Measurements from ENCODE around the gene PDPN.
"Not testable (repeated sequence)": the region's sequence is repeated elsewhere in the genome, so short reads cannot be mapped to it uniquely, and the experiment has no call there.

Gene PDPN

DNA sequence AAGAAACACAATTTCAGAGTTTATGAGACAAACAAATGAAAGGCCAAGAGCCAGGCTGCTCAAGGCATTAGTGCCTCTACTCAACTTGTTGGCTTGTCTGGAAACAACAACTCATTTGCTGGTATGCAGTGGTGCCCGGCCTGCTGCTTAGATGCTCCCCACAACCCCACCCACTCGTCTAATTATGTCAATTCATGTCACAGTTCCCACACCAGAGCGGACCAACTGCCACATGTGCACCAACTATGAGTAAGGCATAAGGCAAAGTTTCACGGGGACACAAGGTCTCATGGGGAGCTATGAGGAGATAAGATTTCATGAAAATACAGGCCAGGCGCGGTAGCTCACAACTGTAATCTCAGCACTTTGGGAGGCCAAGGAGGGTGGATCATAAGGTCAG lies 35.4 kb upstream of the PDPN start:
- H3K27ac ChIP-seq (ENCODE audit: low read depth, low read length) = no peak overlapping the region

DNA sequence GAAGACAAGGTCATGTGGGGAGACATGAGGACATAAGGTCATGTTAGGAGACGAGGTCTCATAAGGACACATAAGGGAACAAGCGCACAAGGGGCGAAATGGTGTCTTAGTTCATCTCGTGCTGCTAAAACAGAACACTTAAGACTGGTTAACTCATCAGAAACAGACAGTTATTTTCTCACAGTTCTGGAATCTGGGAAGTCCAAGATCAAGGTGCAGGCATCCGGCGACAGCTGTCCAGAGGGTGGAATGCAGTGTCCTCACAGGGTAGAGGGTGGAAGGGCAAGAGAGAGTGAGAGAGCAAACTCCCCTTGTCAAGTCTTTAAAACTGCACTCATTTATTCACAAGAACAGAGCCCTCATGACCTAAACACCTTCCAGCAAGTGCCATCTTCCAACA lies 34.6 kb upstream of the PDPN start:
- H3K9me3 ChIP-seq (ENCODE audit: control insufficient read depth in 5 of 5, low read length in 5 of 5) = no peaks in the 10 kb centered on the region
- H3K4me3 ChIP-seq (ENCODE audit: low read depth in 1 of 5, low read length in 5 of 5) = no peak overlapping the region
- H3K36me3 ChIP-seq (ENCODE audit: control insufficient read depth in 5 of 5, insufficient read depth in 5 of 5, low read length in 5 of 5) = no peaks in the 10 kb centered on the region
- no peak overlapping the region for H3K27ac ChIP-seq (ENCODE audit: low read depth, low read length)
- H3K9ac ChIP-seq (ENCODE audit: low read length in 5 of 5) = no peak overlapping the region
- H3K4me1 ChIP-seq (ENCODE audit: control insufficient read depth in 5 of 5, insufficient read depth in 5 of 5, low read length in 5 of 5) = peaks cover 0 to 2% (median 2%) of the 10 kb centered on the region in 5 donors
- H3K27me3 ChIP-seq (ENCODE audit: control insufficient read depth in 5 of 5, insufficient read depth in 4 of 5, low read length in 5 of 5) = peaks cover 4 to 8% (median 7%) of the 10 kb centered on the region in 5 donors

More for the DNA sequence above, 35.4 kb upstream of the PDPN start:
- Histone ChIP-seq H3K4me1 (ENCODE audit: control insufficient read depth in 5 of 5, insufficient read depth in 5 of 5, low read length in 5 of 5) (peaks cover 0 to 9% (median 2%) of the 10 kb centered on the region in 5 donors), H3K4me3 (ENCODE audit: low read depth in 1 of 5, low read length in 5 of 5) (no peak overlapping the region), H3K27me3 (ENCODE audit: control insufficient read depth in 5 of 5, insufficient read depth in 4 of 5, low read length in 5 of 5) (peaks cover 4 to 8% (median 7%) of the 10 kb centered on the region in 5 donors), H3K9ac (ENCODE audit: low read length in 5 of 5) (no peak overlapping the region), H3K9me3 (ENCODE audit: control insufficient read depth in 5 of 5, low read length in 5 of 5) (no peaks in the 10 kb centered on the region), H3K36me3 (ENCODE audit: control insufficient read depth in 5 of 5, insufficient read depth in 5 of 5, low read length in 5 of 5) (no peaks in the 10 kb centered on the region)

DNA sequence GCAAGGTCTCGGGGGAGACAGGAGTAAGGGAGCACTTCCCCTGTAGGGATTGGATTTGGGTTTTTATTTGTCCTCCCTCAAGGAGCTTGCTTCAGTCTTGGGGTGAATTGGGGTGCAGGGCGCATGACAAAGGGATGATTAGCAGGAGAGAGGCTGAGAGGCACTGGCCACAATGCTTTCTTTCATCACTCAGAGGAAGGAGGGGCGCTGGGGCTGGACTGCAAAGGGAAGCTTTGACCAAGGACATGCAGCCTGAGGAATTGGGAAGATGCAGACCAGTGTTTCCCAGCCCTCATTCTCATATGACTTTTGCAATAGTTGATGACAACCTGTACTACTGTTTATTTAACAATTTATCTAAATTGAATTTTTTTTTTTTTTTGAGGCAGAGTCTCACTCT lies 34.1 kb upstream of the PDPN start:
- H3K9ac ChIP-seq (ENCODE audit: low read length in 5 of 5) = no peak overlapping the region
- peaks cover 0 to 2% (median 0%) of the 10 kb centered on the region in 5 donors for H3K4me1 ChIP-seq (ENCODE audit: control insufficient read depth in 5 of 5, insufficient read depth in 5 of 5, low read length in 5 of 5)
- H3K36me3 ChIP-seq (ENCODE audit: control insufficient read depth in 5 of 5, insufficient read depth in 5 of 5, low read length in 5 of 5) = no peaks in the 10 kb centered on the region
- H3K4me3 ChIP-seq (ENCODE audit: low read depth in 1 of 5, low read length in 5 of 5) = no peak overlapping the region
- no peaks in the 10 kb centered on the region for H3K9me3 ChIP-seq (ENCODE audit: control insufficient read depth in 5 of 5, low read length in 5 of 5)
- H3K27me3 ChIP-seq (ENCODE audit: control insufficient read depth in 5 of 5, insufficient read depth in 4 of 5, low read length in 5 of 5) = peaks cover 4 to 8% (median 7%) of the 10 kb centered on the region in 5 donors
- H3K27ac ChIP-seq (ENCODE audit: low read depth, low read length) = no peak overlapping the region

DNA sequence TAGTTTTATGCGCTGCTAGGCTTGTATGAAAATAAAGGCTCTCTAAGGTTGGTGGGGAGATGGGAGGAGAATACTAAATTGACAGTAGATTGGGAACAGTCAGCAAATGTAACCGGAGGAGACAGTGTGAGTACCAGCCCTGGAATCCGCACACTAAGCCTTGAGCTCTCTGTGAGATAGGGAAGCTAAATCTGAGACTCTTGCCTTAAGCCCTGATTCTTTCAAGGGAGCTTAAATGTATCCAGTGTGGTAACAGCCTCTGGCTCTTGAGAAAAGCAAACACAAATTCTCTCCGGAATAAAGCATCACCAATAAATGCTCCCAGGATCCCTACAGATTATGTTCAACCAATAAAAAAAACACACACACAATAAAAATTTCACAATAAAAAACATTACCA lies 33.0 kb upstream of the PDPN start:
- Histone ChIP-seq H3K9ac (ENCODE audit: low read length in 5 of 5) (no peak overlapping the region), H3K27ac (ENCODE audit: low read depth, low read length) (no peak overlapping the region), H3K4me1 (ENCODE audit: control insufficient read depth in 5 of 5, insufficient read depth in 5 of 5, low read length in 5 of 5) (peaks cover 0 to 2% (median 0%) of the 10 kb centered on the region in 5 donors), H3K36me3 (ENCODE audit: control insufficient read depth in 5 of 5, insufficient read depth in 5 of 5, low read length in 5 of 5) (no peaks in the 10 kb centered on the region), H3K4me3 (ENCODE audit: low read depth in 1 of 5, low read length in 5 of 5) (no peak overlapping the region), H3K27me3 (ENCODE audit: control insufficient read depth in 5 of 5, insufficient read depth in 4 of 5, low read length in 5 of 5) (peaks cover 4 to 8% (median 7%) of the 10 kb centered on the region in 5 donors), H3K9me3 (ENCODE audit: control insufficient read depth in 5 of 5, low read length in 5 of 5) (no peaks in the 10 kb centered on the region)

DNA sequence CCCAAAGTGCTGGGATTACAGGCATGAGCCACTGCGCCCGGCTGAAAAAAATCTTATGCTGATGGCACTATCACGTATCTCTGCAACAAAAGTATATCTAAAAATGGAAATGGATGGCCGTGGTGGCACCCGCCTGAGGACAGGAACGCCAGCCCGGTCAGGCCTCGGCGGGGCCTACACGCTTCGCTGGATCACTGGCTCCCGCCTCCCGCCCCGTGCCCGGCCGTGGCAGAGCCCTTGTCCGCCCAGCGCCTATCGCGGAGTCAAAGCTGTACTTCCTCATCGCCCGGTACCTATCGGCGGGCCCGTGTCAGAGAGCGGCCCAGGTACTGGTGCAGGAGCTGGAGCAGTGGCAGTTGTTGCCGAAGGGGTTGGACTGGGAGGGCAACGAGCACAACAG lies 28.8 kb upstream of the PDPN start:
- Histone ChIP-seq H3K9me3 (ENCODE audit: control insufficient read depth in 5 of 5, low read length in 5 of 5) (no peaks in the 10 kb centered on the region), H3K4me1 (ENCODE audit: control insufficient read depth in 5 of 5, insufficient read depth in 5 of 5, low read length in 5 of 5) (peaks cover 0 to 2% (median 0%) of the 10 kb centered on the region in 5 donors), H3K36me3 (ENCODE audit: control insufficient read depth in 5 of 5, insufficient read depth in 5 of 5, low read length in 5 of 5) (no peaks in the 10 kb centered on the region), H3K4me3 (ENCODE audit: low read depth in 1 of 5, low read length in 5 of 5) (no peak overlapping the region), H3K27me3 (ENCODE audit: control insufficient read depth in 5 of 5, insufficient read depth in 4 of 5, low read length in 5 of 5) (no peaks in the 10 kb centered on the region), H3K9ac (ENCODE audit: low read length in 5 of 5) (no peak overlapping the region), H3K27ac (ENCODE audit: low read depth, low read length) (no peak overlapping the region)

DNA sequence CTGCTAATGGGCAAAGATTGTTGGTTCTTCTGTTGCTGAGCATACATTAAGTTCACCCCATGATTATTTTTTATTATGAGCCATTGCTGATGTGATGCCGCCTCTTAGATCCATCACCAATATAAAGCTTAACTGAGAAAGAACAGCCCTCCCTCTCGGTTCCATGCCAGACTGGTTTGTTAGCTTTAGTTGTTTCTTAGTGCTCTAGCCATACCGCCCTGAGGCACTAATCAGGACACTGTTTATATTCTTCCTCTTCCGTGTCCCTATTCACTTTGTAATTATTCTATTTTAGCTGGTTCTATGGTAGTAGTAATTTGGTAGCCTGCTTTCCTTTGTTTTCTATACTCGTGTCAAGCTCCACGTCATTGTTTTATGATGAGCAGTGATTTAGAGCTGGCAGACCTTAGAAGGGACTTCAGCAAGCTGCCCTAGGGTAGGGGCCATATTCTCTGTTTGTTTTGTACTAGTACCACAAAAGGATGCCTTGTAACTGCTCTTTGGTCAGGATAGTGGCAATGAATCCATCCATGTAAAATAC lies 27.3 kb upstream of the PDPN start:
- Histone ChIP-seq H3K36me3 (ENCODE audit: control insufficient read depth in 5 of 5, insufficient read depth in 5 of 5, low read length in 5 of 5) (no peaks in the 10 kb centered on the region), H3K9me3 (ENCODE audit: control insufficient read depth in 5 of 5, low read length in 5 of 5) (no peaks in the 10 kb centered on the region), H3K4me1 (ENCODE audit: control insufficient read depth in 5 of 5, insufficient read depth in 5 of 5, low read length in 5 of 5) (no peaks in the 10 kb centered on the region), H3K9ac (ENCODE audit: low read length in 5 of 5) (no peak overlapping the region), H3K27me3 (ENCODE audit: control insufficient read depth in 5 of 5, insufficient read depth in 4 of 5, low read length in 5 of 5) (peaks cover 0 to 5% (median 0%) of the 10 kb centered on the region in 5 donors), H3K27ac (ENCODE audit: low read depth, low read length) (no peak overlapping the region), H3K4me3 (ENCODE audit: low read depth in 1 of 5, low read length in 5 of 5) (no peak overlapping the region)

DNA sequence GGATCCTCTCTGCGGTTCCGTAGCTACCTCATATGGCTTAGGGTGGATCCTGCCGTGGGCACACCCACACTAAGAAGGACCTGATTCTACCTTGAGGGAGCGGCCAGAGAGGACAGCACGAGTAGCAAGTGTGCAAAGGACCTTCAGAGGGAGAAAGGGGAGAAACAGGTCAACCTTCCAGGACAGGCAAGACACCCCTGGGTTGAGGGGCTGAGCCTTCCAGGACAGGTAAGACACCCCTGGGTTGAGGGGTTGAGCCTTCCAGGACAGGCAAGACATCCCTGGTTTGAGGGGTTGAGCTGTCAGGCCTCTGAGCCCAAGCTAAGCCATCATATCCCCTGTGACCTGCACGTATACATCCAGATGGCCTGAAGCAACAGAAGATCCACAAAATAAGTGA lies 23.1 kb upstream of the PDPN start:
- Histone ChIP-seq H3K27ac (ENCODE audit: low read depth, low read length) (no peak overlapping the region), H3K4me3 (ENCODE audit: low read depth in 1 of 5, low read length in 5 of 5) (no peak overlapping the region), H3K4me1 (ENCODE audit: control insufficient read depth in 5 of 5, insufficient read depth in 5 of 5, low read length in 5 of 5) (no peaks in the 10 kb centered on the region), H3K9ac (ENCODE audit: low read length in 5 of 5) (no peak overlapping the region), H3K36me3 (ENCODE audit: control insufficient read depth in 5 of 5, insufficient read depth in 5 of 5, low read length in 5 of 5) (no peaks in the 10 kb centered on the region), H3K27me3 (ENCODE audit: control insufficient read depth in 5 of 5, insufficient read depth in 4 of 5, low read length in 5 of 5) (peaks cover 0 to 5% (median 0%) of the 10 kb centered on the region in 5 donors), H3K9me3 (ENCODE audit: control insufficient read depth in 5 of 5, low read length in 5 of 5) (no peaks in the 10 kb centered on the region)

DNA sequence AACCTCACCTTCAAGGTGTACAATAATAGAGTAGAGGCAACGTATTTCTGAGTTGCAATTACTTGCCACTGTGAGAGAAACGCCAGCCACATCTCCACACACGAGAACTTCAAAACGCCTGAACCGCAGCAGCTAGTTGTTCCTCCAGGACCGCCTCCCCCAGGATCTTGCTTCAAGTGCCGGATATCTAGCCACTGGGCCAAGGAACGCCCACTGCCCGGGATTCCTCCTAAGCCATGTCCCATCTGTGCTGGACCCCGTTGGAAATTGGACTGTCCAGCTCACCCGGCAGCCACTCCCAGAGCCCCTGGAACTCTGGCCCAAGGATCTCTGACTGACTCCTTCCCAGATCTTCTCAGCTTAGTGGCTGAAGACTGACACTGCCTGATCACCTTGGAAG lies 20.7 kb upstream of the PDPN start:
- not testable (repeated sequence) for H3K27ac ChIP-seq (ENCODE audit: low read depth, low read length); H3K4me3 ChIP-seq (ENCODE audit: low read depth in 1 of 5, low read length in 5 of 5); H3K4me1 ChIP-seq (ENCODE audit: control insufficient read depth in 5 of 5, insufficient read depth in 5 of 5, low read length in 5 of 5); H3K36me3 ChIP-seq (ENCODE audit: control insufficient read depth in 5 of 5, insufficient read depth in 5 of 5, low read length in 5 of 5); H3K9ac ChIP-seq (ENCODE audit: low read length in 5 of 5); H3K27me3 ChIP-seq (ENCODE audit: control insufficient read depth in 5 of 5, insufficient read depth in 4 of 5, low read length in 5 of 5); H3K9me3 ChIP-seq (ENCODE audit: control insufficient read depth in 5 of 5, low read length in 5 of 5)

DNA sequence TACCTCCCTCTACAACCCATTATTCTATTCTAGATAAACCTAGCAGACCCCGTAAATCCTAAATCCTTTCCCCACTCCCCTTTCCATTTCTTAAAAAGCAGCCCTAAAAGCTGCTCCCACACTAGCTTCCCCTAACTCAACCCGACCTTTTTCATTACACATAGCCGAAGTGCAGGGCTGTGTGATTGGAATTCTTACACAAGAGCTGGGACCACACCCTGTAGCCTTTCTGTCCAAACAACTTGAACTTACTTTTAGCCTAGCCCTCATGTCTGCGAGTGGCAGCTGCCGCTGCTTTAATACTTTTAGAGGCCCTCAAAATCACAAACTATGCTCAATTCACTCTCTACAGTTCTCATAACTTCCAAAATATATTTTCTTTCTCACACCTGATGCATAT lies 19.6 kb upstream of the PDPN start:
- no peaks in the 10 kb centered on the region for H3K4me1 ChIP-seq (ENCODE audit: control insufficient read depth in 5 of 5, insufficient read depth in 5 of 5, low read length in 5 of 5)
- H3K27ac ChIP-seq (ENCODE audit: low read depth, low read length) = no peak overlapping the region
- H3K9me3 ChIP-seq (ENCODE audit: control insufficient read depth in 5 of 5, low read length in 5 of 5) = no peaks in the 10 kb centered on the region
- H3K27me3 ChIP-seq (ENCODE audit: control insufficient read depth in 5 of 5, insufficient read depth in 4 of 5, low read length in 5 of 5) = peaks cover 0 to 5% (median 0%) of the 10 kb centered on the region in 5 donors
- H3K4me3 ChIP-seq (ENCODE audit: low read depth in 1 of 5, low read length in 5 of 5) = no peak overlapping the region
- no peaks in the 10 kb centered on the region for H3K36me3 ChIP-seq (ENCODE audit: control insufficient read depth in 5 of 5, insufficient read depth in 5 of 5, low read length in 5 of 5)
- no peak overlapping the region for H3K9ac ChIP-seq (ENCODE audit: low read length in 5 of 5)

DNA sequence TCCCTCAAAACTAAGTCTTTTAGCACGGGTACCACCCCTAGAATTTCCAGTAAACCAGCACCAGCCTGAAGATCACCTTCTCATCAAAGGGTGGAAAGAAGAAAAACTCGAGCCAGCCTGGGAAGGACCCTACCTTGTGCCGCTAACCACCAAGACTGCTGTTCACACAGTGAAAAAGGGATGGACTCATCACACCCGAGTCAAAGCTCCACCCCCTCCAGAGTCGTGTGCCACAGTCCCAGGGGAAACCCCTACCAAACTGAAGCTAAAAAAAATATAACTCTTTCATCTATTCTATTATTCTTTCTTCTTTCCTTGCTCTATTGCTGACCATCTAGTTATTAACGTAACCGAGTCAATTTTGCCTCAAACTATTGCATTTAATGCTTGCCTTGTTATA lies 13.2 kb upstream of the PDPN start:
- H3K9me3 ChIP-seq (ENCODE audit: control insufficient read depth in 5 of 5, low read length in 5 of 5); H3K36me3 ChIP-seq (ENCODE audit: control insufficient read depth in 5 of 5, insufficient read depth in 5 of 5, low read length in 5 of 5); H3K27me3 ChIP-seq (ENCODE audit: control insufficient read depth in 5 of 5, insufficient read depth in 4 of 5, low read length in 5 of 5); H3K4me3 ChIP-seq (ENCODE audit: low read depth in 1 of 5, low read length in 5 of 5); H3K9ac ChIP-seq (ENCODE audit: low read length in 5 of 5); H3K4me1 ChIP-seq (ENCODE audit: control insufficient read depth in 5 of 5, insufficient read depth in 5 of 5, low read length in 5 of 5); H3K27ac ChIP-seq (ENCODE audit: low read depth, low read length): not testable (repeated sequence)

DNA sequence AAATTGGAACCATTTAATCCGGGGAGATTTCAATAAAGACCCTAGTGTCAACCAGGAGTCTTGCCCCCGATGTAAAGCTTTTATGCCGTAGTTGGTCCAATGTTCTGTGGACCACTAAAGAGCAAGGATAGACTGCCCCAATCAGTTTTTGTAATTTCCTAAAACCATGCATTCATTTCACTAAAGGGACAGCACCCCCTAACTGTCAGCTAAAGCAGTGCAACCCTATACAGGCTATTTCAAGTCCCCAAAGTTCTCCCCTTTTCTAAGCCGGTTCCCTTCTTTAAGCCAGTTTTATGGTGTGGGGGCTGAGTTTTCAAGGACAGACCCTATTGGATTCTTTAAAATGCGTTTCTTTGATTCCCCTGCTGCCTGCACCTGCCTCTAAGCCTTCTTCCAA lies 12.7 kb upstream of the PDPN start:
- no peaks in the 10 kb centered on the region for H3K4me1 ChIP-seq (ENCODE audit: control insufficient read depth in 5 of 5, insufficient read depth in 5 of 5, low read length in 5 of 5)
- H3K36me3 ChIP-seq (ENCODE audit: control insufficient read depth in 5 of 5, insufficient read depth in 5 of 5, low read length in 5 of 5) = no peaks in the 10 kb centered on the region
- H3K27ac ChIP-seq (ENCODE audit: low read depth, low read length) = no peak overlapping the region
- H3K4me3 ChIP-seq (ENCODE audit: low read depth in 1 of 5, low read length in 5 of 5) = no peak overlapping the region
- no peaks in the 10 kb centered on the region for H3K9me3 ChIP-seq (ENCODE audit: control insufficient read depth in 5 of 5, low read length in 5 of 5)
- H3K9ac ChIP-seq (ENCODE audit: low read length in 5 of 5) = no peak overlapping the region
- peaks cover 0 to 5% (median 0%) of the 10 kb centered on the region in 5 donors for H3K27me3 ChIP-seq (ENCODE audit: control insufficient read depth in 5 of 5, insufficient read depth in 4 of 5, low read length in 5 of 5)

All from subcutaneous abdominal adipose tissue (tissue), 5 donors.